ENCODE data around the gene SS18L1. TPM values are rescaled to one million over a fixed set of nuclear protein-coding genes. Genes with fewer than 3 reads are reported as not detected.

The SS18L1 gene
- total RNA-seq, 2 experiments from 2014 or later: 19.5 to 23.0 TPM

DNA sequence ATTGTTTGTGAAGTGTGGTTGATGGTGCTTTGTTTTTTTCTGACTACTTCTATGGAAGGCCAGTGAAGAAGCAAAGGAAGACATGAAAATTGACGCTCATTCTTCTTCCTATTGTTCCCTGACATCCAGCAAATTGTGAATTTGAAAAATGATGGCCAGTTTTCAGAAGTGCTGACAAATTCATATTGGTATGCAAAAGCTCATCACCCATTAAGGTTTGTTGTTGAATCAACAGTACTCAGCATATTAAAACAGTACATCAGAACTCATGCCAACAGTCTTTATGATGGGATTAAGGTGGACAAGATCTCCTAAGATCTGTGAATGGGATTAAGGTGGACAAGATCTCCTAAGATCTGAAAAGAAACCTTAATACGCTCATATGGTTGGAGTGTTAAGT lies 38.2 kb downstream of the SS18L1 start:
- ATAC-seq (no peak), DNase-seq (no peak)
- CTCF ChIA-PET: no interaction called here
- Mint-ChIP-seq H3K27me3 (no peaks in the 10 kb centered on the region), H3K4me1 (peaks cover 26% of the 10 kb centered on the region), H3K9me3 (ENCODE audit: low read depth) (no peaks in the 10 kb centered on the region), H3K4me3 (peak overlapping the region; percentile 85), H3K27ac (peak overlapping the region; percentile 94), H3K36me3 (peaks cover 3% of the 10 kb centered on the region)

DNA sequence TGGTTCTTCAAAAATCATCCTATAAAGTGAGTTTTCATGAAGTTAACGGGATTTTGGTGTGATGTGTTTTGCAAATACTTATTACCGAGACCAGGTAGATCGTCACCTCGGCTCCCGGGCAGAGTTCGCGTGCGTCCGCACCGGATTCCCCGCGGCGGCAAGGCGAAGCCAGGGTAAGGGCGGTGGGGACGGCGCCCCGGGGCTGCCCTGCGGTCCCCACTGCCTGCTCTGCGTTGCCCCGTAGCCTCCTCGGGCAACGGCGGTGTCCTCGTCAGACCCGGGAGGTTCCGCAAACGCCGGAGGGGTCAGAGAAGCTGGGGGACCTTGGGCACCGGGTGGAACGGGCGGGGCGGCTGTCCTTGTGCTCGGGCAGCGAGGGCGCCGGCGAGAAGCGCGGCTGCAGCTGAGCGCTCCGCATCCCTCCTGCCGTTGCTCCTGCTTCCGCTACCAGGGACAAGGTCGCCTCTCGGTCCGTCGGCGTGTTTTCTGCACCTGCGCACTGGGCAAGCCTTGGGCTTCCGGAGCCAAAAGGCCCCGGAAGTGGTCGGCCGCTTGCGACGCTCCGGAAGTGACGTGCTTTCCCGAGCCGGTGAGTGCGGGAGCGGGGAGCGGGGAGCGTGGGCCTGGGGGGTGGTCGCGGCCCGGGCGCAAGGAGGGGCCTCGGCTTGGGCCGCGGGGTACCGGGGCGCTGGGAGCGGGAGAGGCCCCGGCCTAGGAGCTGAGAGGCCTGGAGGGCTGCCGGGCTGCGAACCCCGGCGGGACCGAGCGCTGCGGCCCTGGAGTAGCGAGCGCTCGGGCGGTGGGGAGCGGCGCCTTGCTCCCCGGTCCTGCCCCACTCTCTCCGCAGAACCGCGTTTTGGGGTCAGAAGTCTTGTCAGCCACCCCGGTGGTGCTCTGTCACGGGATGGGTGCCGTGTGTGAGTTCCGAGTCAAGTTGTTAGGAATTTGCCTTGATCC lies 39.2 kb downstream of the SS18L1 start, which contains the start of gene MTG2:
MTG2 (plus strand) TSS at position 560 of the 957 bp plus-strand sequence. CDS start 10,393 bp downstream, outside the sequence.
- ATAC-seq (peak; percentile 97), DNase-seq (peak; percentile 98)
- Mint-ChIP-seq H3K27ac (peak within 1 kb of the TSS; percentile 94), H3K9me3 (ENCODE audit: low read depth) (no peaks in the 10 kb centered on the region), H3K4me1 (peaks cover 33% of the 10 kb centered on the region), H3K36me3 (peaks cover 3% of the 10 kb centered on the region), H3K4me3 (peak within 1 kb of the TSS; percentile 85), H3K27me3 (no peaks in the 10 kb centered on the region)
- CTCF ChIA-PET: interaction anchor here (1.8 kb wide), 1 partner anchor 42 kb away, joined by 5 read pairs; no protein-coding TSS in a partner anchor

DNA sequence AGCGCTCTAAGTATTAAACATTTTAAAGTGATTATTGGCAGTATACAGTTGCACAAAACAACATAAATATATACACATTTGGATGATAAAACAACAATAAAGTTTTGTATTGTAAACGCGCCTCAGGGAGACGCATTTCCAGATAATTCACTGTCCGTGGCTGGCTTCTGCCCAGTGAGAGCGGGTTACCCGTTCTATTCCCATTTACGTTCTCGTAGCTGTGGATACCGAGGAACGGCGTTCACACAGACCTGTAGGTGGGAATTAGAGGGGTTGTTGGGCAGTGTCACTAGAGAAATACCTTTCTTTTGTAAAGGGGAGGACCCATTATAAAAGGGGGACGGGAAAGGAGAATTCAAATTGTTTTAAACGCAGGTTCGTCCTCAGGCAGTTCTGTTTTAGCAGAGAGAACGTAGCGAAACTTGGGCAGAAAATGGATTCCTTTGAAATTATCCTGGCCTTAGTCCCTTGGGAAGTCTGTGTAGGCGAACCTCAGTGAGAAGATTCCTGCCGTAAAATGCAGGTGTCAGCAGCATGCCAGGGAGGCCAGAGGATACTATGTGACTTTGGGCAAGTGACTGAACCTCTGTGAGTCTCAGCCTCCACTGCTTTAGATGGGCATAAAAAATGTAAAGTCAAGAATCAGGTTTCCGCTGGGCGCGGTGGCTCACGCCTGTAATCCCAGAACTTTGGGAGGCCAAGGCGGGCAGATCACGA lies 40.0 kb downstream of the SS18L1 start:
- CTCF ChIA-PET: interaction anchor here (0.6 to 1.8 kb wide), 2 partner anchors 42 to 440 kb away, joined by 3 to 5 read pairs; no protein-coding TSS in a partner anchor
- H3K4me1 Mint-ChIP-seq: peaks cover 33% of the 10 kb centered on the region
- ATAC-seq: no peak
- H3K9me3 Mint-ChIP-seq (ENCODE audit: low read depth): no peaks in the 10 kb centered on the region
- H3K27ac Mint-ChIP-seq: peak overlapping the region; percentile 94
- no peaks in the 10 kb centered on the region for H3K27me3 Mint-ChIP-seq
- DNase-seq: no peak
- H3K4me3 Mint-ChIP-seq: peak overlapping the region; percentile 85
- peaks cover 3% of the 10 kb centered on the region for H3K36me3 Mint-ChIP-seq

DNA sequence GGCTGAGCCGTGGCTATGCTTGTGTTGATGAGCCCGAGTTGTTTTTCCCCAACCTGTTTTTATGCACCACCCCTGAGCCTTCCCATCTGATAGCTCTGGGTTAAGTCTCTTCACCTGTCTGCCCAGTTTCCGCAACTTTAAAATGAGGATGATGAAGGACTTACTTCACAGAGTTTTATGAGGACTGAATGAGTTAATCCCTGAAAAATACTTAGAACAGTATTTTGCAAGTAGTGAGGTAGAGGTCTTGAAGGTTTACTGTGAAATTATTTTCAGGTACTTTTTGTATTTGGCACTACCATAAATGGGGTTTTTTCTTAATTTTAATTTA lies 42.5 kb downstream of the SS18L1 start:
- ATAC-seq (no peak), DNase-seq (no peak)
- Mint-ChIP-seq H3K27ac (no peak overlapping the region), H3K36me3 (peaks cover 6% of the 10 kb centered on the region), H3K4me1 (peaks cover 33% of the 10 kb centered on the region), H3K4me3 (no peak overlapping the region), H3K27me3 (no peaks in the 10 kb centered on the region), H3K9me3 (ENCODE audit: low read depth) (no peaks in the 10 kb centered on the region)
- CTCF ChIA-PET: no interaction called here

DNA sequence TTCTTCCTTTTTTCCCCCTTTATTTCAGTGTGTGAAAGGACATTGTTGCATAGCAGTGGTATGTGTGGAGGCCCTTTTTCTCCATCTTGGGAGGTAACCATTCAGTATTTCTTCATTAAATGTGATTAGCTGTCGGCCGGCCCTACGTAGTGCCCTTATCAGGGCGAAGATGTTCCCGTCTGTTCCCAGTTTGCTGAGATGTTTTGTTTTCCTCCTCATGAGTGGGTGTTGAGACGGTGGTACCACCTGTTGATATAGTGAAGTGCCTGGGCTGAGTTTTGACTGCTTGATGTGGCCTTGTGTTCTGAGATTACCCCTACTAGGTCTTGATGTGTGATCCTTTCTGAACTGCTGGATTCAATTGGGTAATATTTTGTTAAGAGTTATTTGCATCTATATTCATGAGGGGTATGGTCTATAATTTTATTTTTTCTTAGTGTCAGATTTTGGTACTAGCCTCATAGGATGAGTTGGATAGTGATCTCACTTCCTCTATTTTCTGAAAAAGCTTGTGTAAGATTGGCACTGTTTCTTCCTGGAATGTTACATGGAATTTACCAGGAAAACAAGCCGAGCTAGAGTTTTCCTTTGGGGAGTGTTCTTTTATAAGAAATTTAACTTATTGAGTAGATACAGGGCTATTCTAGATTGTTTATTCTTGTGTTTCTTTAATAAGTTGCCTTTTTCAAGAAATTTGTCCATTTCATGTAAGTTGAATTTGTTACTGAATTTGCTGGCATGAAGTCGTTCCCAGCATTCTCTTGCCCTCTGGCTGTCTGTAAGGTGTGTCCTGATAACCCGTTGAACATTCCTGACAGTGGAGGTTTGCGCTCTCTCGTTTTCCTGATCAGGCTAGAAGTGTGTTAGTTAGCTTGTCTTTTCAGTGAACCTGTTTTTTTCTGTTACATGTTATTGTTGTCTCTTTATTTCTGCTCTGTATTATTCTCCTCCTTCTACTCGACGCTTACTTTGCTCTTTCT lies 43.6 kb downstream of the SS18L1 start:
- DNase-seq: no peak

DNA sequence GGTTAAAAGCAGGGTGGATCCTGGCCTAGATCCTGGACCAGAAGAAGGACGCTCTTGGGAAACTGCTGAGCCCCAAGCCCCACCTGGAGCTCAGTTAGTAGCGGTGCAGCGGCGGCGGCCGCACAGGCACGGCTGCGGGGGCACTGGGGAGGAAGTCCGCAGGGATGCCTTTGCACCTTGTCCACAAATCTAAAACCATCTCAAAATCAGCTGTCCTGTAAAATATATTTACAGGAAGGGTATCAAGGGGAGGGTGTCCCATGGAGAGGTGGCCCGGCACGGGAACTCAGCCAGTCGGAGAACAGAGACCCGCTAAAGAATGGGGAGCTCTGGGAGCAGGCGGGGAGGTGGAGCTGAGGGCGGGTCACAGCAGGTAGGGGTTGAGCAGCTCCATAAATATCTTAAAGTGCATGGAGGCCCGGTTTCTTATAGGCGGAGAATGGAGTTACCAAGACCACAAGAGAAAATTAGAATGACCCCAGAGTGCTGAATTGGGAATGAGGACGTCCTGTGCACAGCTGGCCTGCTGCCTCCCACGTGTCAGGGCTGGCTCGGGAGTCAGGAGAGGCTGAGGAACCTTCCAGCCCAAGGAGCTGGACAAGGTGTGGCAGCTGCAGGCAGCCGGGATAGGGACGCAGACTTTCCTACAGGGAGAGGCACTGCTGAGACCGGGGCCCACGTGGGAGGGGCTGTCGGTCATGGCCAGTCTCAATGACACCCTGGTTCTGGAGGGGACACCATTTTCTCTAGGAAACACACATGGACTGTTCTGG lies 47.3 kb downstream of the SS18L1 start:
- H3K36me3 Mint-ChIP-seq: peaks cover 7% of the 10 kb centered on the region
- no peak overlapping the region for H3K4me3 Mint-ChIP-seq
- H3K9me3 Mint-ChIP-seq (ENCODE audit: low read depth): no peaks in the 10 kb centered on the region
- no peak for DNase-seq
- no peaks in the 10 kb centered on the region for H3K27me3 Mint-ChIP-seq
- CTCF ChIA-PET: no interaction called here
- no peak for ATAC-seq
- peaks cover 10% of the 10 kb centered on the region for H3K4me1 Mint-ChIP-seq
- no peak overlapping the region for H3K27ac Mint-ChIP-seq

More for the DNA sequence above, 43.6 kb downstream of the SS18L1 start:
- CTCF ChIA-PET: no interaction called here
- no peaks in the 10 kb centered on the region for H3K9me3 Mint-ChIP-seq (ENCODE audit: low read depth)
- no peak overlapping the region for H3K27ac Mint-ChIP-seq
- ATAC-seq: no peak
- no peak overlapping the region for H3K4me3 Mint-ChIP-seq
- H3K36me3 Mint-ChIP-seq: peaks cover 4% of the 10 kb centered on the region
- peaks cover 26% of the 10 kb centered on the region for H3K4me1 Mint-ChIP-seq
- H3K27me3 Mint-ChIP-seq: no peaks in the 10 kb centered on the region

DNA sequence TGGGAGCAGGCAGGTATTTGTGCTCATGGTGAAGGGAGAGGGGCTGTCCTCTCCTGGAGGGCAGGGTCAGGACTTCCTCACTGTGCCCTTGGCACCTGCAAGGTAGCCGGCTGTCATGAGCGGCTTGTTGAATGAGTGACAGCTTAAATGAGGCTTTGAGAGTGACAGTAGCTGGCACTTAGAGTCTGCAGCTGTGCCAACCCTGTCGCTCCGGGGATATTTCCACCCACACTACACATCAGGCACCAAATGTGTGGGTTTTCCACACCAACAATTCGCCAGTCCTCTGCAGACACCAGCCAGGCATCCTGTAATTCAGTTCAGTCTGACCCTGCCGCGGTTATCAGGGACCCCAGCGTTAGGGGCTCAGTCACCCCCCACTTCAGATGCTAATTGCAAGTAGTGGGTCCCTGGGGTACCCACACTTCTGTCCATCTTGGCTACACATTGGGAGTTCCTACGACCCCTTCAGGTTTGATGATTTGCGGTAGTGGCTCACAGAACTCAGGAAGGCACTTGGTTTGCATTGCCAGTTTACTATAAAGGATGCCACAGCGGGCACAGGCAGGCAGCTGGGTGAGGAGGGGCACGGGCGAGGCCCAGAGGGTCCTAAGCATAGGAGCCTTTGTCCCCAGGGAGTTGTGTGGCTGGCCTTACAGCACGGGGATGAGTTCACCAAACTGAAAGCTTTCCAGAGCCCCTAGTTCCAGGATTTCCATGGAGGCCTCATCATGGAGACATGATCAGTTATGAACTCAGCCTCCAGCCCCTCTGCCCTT lies 48.4 kb downstream of the SS18L1 start:
- no peaks in the 10 kb centered on the region for H3K9me3 Mint-ChIP-seq (ENCODE audit: low read depth)
- H3K4me1 Mint-ChIP-seq: peaks cover 7% of the 10 kb centered on the region
- H3K4me3 Mint-ChIP-seq: no peak overlapping the region
- H3K36me3 Mint-ChIP-seq: peaks cover 7% of the 10 kb centered on the region
- H3K27me3 Mint-ChIP-seq: no peaks in the 10 kb centered on the region
- CTCF ChIA-PET: no interaction called here
- H3K27ac Mint-ChIP-seq: no peak overlapping the region
- no peak for ATAC-seq
- DNase-seq: no peak

DNA sequence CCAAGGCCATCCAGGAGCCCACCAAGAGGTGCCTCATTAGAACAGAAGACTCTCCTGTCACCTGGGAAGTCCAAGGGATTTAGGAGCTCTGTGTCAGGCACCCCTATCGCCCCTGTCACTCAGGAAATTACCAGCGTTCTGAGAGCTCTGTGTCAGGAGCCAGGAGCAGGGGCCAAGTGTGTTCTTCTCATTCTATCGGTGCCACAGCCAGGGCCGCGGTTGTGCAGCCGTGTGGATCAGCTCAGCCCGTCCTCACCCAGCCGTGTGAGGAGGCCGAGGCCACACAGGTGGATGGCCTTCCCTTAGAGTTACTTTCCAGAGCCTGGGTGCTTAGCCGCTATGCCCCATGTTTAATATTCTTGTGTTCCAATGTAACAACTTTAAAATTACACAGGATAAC lies 49.1 kb downstream of the SS18L1 start:
- peaks cover 3% of the 10 kb centered on the region for H3K4me1 Mint-ChIP-seq
- H3K27ac Mint-ChIP-seq: no peak overlapping the region
- H3K4me3 Mint-ChIP-seq: no peak overlapping the region
- H3K36me3 Mint-ChIP-seq: peaks cover 8% of the 10 kb centered on the region
- DNase-seq (no peak), ATAC-seq (no peak)
- CTCF ChIA-PET: no interaction called here
- no peaks in the 10 kb centered on the region for H3K9me3 Mint-ChIP-seq (ENCODE audit: low read depth)
- H3K27me3 Mint-ChIP-seq: no peaks in the 10 kb centered on the region

DNA sequence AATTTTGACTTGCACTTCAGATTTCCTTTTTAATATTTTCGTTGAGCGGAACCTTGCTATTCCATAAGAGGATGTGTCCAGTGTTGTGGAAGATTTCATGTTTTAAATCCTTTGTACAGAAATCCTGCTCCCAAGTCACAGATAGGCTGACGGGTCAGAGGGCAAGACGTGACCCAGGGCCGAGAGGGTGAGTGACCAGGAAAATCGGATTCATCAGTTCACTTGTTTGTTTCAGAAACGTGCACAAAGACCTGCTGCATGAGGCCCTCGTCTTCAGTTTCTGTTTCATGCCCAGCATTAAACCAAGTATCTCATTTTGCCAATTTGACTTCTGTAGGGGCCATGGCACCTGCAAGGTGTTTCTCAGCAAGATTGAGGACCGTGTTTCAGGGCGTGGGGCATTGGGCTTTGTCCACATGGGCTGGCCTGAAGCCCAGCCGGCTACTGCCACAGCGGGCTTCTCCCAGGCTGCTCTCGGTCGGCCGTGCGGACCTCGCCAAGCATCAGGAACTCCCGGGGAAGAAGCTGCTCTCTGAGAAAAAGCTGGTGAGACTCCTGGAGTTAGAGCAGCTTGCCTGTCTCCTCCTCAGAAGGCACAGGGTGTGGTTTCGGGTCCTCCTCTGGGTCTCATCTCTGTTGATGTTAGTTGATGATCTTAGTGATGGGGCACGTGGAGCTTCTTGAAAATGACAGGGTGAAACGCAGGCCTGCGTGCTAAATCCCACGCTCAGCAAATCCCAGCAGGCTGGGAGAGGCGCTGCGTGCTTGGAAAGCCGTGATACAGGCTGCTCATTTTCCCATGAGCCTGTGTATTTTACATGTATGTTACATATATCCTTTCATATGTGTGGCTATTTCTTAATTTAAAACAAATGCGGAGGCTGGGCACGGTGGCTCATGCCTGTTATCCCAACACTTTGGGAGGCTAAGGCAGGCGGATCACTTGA lies 49.8 kb downstream of the SS18L1 start:
- no peaks in the 10 kb centered on the region for H3K27me3 Mint-ChIP-seq
- CTCF ChIA-PET: no interaction called here
- DNase-seq (no peak), ATAC-seq (no peak)
- H3K36me3 Mint-ChIP-seq: peaks cover 10% of the 10 kb centered on the region
- H3K4me1 Mint-ChIP-seq: peaks cover 2% of the 10 kb centered on the region
- no peaks in the 10 kb centered on the region for H3K9me3 Mint-ChIP-seq (ENCODE audit: low read depth)
- no peak overlapping the region for H3K27ac Mint-ChIP-seq
- H3K4me3 Mint-ChIP-seq: no peak overlapping the region

DNA sequence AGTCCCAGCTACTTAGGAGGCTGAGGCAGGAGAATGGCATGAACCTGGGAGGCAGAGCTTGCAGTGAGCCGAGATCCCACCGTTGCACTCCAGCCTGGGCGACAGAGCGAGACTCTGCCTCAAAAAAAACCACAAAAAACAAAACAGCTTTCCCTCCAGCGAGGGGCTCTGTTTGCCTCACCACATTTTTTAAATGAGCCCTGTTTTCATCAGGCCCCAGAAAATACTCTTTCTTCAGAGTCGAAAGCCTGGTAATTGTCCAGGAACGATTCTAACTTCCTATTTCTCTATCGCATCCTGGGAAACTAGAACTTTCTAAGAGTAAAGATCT lies 51.5 kb downstream of the SS18L1 start:
- no peak for DNase-seq
- CTCF ChIA-PET: no interaction called here
- Mint-ChIP-seq H3K36me3 (peaks cover 20% of the 10 kb centered on the region), H3K9me3 (ENCODE audit: low read depth) (no peaks in the 10 kb centered on the region), H3K27me3 (no peaks in the 10 kb centered on the region), H3K4me3 (no peak overlapping the region), H3K27ac (no peak overlapping the region), H3K4me1 (peaks cover 2% of the 10 kb centered on the region)
- no peak for ATAC-seq

DNA sequence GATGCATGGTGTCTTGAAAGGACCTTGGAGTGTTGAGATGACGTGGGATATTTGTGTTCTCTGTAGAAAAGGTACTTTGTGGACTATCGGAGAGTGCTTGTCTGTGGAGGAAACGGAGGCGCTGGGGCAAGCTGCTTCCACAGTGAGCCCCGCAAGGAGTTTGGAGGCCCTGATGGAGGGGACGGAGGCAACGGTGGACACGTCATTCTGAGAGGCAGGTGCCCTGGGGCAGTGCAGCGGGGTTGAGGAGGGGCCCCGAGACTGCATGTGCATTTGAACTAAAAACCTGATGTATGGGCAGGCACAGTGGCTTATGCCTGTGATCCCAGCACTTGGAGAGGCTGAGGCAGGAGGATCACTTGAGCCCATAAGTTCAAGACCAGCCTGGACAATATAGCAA lies 52.2 kb downstream of the SS18L1 start:
- Mint-ChIP-seq H3K27ac (no peak overlapping the region), H3K36me3 (peaks cover 25% of the 10 kb centered on the region), H3K27me3 (no peaks in the 10 kb centered on the region), H3K9me3 (ENCODE audit: low read depth) (no peaks in the 10 kb centered on the region), H3K4me1 (peaks cover 2% of the 10 kb centered on the region), H3K4me3 (no peak overlapping the region)
- CTCF ChIA-PET: no interaction called here
- no peak for DNase-seq
- ATAC-seq: no peak
